ENCODE data around the gene TBC1D10B.

DNA sequence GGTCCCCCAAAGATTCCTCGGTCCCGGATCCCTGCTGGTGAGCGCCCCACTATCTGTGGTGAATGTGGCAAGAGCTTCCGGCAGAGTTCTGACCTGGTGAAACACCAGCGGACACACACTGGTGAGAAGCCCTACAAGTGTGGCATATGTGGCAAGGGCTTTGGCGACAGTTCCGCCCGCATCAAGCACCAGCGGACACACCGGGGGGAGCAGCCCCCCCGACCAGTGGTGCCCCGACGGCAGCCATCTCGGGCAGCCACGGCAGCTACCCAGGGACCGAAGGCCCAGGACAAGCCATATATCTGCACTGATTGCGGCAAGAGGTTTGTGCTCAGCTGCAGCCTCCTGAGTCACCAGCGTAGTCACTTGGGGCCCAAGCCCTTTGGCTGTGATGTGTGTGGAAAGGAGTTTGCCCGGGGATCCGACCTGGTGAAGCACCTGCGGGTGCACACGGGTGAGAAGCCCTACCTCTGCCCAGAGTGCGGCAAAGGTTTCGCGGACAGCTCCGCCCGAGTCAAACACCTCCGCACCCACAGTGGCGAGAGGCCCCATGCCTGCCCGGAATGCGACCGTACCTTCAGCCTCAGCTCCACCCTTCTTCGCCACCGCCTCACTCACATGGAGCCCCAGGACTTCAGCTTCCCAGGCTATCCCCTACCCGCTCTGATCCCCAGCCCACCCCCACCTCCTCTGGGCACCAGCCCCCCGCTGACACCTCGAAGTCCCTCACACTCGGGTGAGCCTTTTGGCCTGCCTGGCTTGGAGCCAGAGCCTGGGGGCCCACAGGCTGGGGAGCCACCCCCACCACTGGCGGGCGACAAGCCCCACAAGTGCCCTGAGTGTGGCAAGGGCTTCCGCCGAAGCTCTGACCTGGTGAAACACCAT, 27.7 kb upstream of the TBC1D10B start:
- TF ChIP-seq, protein P1, sequence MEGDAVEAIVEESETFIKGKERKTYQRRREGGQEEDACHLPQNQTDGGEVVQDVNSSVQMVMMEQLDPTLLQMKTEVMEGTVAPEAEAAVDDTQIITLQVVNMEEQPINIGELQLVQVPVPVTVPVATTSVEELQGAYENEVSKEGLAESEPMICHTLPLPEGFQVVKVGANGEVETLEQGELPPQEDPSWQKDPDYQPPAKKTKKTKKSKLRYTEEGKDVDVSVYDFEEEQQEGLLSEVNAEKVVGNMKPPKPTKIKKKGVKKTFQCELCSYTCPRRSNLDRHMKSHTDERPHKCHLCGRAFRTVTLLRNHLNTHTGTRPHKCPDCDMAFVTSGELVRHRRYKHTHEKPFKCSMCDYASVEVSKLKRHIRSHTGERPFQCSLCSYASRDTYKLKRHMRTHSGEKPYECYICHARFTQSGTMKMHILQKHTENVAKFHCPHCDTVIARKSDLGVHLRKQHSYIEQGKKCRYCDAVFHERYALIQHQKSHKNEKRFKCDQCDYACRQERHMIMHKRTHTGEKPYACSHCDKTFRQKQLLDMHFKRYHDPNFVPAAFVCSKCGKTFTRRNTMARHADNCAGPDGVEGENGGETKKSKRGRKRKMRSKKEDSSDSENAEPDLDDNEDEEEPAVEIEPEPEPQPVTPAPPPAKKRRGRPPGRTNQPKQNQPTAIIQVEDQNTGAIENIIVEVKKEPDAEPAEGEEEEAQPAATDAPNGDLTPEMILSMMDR (IDR thresholded peaks at IDR 0.05), result no peak
- TF ChIP-seq EZH2 (IDR thresholded peaks at IDR 0.05), result no peak
- no peak for TF ChIP-seq EZH2phosphoT487 (IDR thresholded peaks at IDR 0.05)

All from neural progenitor cell (in vitro differentiated cells).